ENCODE results near the gene CRCP. TPM values are rescaled to one million over a fixed set of nuclear protein-coding genes. Genes with fewer than 3 reads are reported as not detected.

Gene CRCP
- total and polyA plus RNA-seq, 2 of the 13 experiments (the other 11 are each of a cell fraction or from before 2014, with no cell fraction given), result 22.7 to 31.0 TPM

DNA sequence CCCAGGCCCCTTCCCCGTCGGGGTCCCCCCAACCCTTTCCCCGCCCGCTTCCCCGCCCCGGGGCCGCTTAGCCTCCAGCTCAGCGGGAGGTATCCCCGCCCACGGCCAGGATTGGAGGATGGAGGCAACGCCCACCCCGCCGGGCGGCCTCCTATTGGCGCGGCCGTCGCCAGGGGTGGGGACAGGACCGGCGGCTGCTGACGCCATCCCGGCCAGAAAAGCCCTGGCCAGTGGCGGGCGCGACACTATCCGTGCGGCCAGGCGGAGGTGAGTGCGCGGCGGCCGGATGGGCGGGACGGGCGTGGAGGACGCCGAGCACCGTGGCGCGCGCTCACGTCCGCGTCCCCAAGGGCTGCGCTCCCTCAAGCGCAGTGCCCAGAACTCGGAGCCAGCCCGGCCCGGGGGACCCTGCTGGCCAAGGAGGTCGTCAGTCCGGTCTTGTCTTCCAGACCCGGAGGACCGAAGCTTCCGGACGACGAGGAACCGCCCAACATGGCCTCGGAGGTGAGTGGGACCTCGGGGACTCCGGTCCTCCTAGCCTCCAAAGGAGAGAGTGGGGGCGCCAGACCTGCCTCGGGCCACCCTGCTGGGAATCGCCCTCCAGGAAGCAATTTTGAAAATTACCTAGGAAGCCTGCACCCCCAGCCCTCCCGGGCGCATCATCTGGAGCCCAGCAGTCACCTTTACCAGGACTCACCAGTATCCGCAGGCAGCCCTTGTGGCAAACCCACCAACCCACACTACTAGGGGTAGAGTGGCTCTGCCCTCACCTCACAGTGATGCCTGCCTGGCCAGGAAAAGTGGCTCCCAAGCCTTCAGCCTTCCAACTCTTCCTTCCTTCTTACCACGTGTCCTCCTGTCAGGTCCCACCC lies 38.8 kb upstream of the CRCP start, which contains the start of gene ASL (continued):
- no peak for TF ChIP-seq ZNF570 (CRISPR knock-in tag; IDR thresholded peaks at IDR 0.05; ENCODE audit: borderline replicate concordance)
- peak; percentile 38; the same call in 1 of the 2 replicates for TF ChIP-seq RFX5 (IDR thresholded peaks at IDR 0.05; ENCODE audit: low read depth, low read length)
- peak; percentile 53; the same call in 1 of the 2 replicates for TF ChIP-seq KLF12 (CRISPR knock-in tag; IDR thresholded peaks at IDR 0.05; ENCODE audit: borderline replicate concordance)
- TF ChIP-seq ZNF30 (CRISPR knock-in tag; IDR thresholded peaks at IDR 0.05), result no peak
- TF ChIP-seq TBP (CRISPR knock-in tag; IDR thresholded peaks at IDR 0.05), result no peak
- TF ChIP-seq IRX3 (CRISPR knock-in tag; IDR thresholded peaks at IDR 0.05; ENCODE audit: borderline replicate concordance, low read depth), result 0 out of 2 replicates have a peak, but pooled peaks have one; percentile 46
- TF ChIP-seq, protein P1, sequence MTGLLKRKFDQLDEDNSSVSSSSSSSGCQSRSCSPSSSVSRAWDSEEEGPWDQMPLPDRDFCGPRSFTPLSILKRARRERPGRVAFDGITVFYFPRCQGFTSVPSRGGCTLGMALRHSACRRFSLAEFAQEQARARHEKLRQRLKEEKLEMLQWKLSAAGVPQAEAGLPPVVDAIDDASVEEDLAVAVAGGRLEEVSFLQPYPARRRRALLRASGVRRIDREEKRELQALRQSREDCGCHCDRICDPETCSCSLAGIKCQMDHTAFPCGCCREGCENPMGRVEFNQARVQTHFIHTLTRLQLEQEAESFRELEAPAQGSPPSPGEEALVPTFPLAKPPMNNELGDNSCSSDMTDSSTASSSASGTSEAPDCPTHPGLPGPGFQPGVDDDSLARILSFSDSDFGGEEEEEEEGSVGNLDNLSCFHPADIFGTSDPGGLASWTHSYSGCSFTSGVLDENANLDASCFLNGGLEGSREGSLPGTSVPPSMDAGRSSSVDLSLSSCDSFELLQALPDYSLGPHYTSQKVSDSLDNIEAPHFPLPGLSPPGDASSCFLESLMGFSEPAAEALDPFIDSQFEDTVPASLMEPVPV (CRISPR knock-in tag; IDR thresholded peaks at IDR 0.05), result 0 out of 2 replicates have a peak, but pooled peaks have one; percentile 63
- peak; percentile 82 for TF ChIP-seq ZFP36L1 (CRISPR knock-in tag; IDR thresholded peaks at IDR 0.05)
- TF ChIP-seq ZNF101 (CRISPR knock-in tag; IDR thresholded peaks at IDR 0.05; ENCODE audit: borderline replicate concordance, low read depth), result no peak
- TF ChIP-seq HCFC1 (IDR thresholded peaks at IDR 0.05; ENCODE audit: low read depth, low read length), result no peak
- peak; percentile 88 for TF ChIP-seq ZMYM4 (CRISPR knock-in tag; IDR thresholded peaks at IDR 0.05)
- TF ChIP-seq SUZ12 (IDR thresholded peaks at IDR 0.05; ENCODE audit: low read depth, low read length), result no peak
- TF ChIP-seq, protein P2, sequence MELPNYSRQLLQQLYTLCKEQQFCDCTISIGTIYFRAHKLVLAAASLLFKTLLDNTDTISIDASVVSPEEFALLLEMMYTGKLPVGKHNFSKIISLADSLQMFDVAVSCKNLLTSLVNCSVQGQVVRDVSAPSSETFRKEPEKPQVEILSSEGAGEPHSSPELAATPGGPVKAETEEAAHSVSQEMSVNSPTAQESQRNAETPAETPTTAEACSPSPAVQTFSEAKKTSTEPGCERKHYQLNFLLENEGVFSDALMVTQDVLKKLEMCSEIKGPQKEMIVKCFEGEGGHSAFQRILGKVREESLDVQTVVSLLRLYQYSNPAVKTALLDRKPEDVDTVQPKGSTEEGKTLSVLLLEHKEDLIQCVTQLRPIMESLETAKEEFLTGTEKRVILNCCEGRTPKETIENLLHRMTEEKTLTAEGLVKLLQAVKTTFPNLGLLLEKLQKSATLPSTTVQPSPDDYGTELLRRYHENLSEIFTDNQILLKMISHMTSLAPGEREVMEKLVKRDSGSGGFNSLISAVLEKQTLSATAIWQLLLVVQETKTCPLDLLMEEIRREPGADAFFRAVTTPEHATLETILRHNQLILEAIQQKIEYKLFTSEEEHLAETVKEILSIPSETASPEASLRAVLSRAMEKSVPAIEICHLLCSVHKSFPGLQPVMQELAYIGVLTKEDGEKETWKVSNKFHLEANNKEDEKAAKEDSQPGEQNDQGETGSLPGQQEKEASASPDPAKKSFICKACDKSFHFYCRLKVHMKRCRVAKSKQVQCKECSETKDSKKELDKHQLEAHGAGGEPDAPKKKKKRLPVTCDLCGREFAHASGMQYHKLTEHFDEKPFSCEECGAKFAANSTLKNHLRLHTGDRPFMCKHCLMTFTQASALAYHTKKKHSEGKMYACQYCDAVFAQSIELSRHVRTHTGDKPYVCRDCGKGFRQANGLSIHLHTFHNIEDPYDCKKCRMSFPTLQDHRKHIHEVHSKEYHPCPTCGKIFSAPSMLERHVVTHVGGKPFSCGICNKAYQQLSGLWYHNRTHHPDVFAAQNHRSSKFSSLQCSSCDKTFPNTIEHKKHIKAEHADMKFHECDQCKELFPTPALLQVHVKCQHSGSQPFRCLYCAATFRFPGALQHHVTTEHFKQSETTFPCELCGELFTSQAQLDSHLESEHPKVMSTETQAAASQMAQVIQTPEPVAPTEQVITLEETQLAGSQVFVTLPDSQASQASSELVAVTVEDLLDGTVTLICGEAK (IDR thresholded peaks at IDR 0.05), result no peak
- TF ChIP-seq, protein P2 (CRISPR knock-in tag; IDR thresholded peaks at IDR 0.05), result no peak
- 0 out of 2 replicates have a peak, but pooled peaks have one; percentile 30 for TF ChIP-seq ZIK1 (CRISPR knock-in tag; IDR thresholded peaks at IDR 0.05; ENCODE audit: borderline replicate concordance, low read depth)
- TF ChIP-seq ZNF703 (CRISPR knock-in tag; IDR thresholded peaks at IDR 0.05; ENCODE audit: borderline replicate concordance), result 0 out of 2 replicates have a peak, but pooled peaks have one; percentile 42
- TF ChIP-seq, protein P3, sequence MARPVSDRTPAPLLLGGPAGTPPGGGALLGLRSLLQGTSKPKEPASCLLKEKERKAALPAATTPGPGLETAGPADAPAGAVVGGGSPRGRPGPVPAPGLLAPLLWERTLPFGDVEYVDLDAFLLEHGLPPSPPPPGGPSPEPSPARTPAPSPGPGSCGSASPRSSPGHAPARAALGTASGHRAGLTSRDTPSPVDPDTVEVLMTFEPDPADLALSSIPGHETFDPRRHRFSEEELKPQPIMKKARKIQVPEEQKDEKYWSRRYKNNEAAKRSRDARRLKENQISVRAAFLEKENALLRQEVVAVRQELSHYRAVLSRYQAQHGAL (CRISPR knock-in tag; IDR thresholded peaks at IDR 0.05; ENCODE audit: not compliant biosample characterization), result peak; percentile 72

All from HepG2 (cell line).